Measurements from ENCODE around the gene TACR1.

Gene TACR1

DNA sequence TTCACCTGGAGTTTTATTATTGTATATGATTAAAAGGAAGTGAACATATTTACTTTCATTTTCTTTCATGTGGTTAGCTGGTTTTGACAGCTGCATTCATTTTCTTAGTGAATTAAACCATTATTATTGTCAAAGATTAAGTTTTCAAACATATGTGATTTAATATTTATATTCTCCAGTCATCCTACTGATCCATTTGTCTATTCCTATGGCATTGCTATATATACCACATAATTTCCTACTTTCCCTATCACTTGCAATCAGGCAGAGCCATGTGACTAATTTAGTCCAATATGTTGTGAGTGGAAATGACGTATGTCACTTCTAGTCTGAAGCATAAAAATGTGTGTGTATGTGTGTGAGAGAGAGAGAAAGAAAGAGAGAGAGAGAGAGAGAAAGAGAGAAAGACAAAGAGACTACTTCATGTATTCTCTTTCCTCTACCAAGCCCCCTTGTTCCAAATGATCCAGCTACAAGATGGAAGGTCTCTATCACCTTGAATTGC is 12.0 kb upstream of the TACR1 start:
- no peak for DNase-seq (ENCODE audit: low read depth)
- no peak overlapping the region for H3K4me3 ChIP-seq (ENCODE audit: low read length)
- TF ChIP-seq, protein P1, sequence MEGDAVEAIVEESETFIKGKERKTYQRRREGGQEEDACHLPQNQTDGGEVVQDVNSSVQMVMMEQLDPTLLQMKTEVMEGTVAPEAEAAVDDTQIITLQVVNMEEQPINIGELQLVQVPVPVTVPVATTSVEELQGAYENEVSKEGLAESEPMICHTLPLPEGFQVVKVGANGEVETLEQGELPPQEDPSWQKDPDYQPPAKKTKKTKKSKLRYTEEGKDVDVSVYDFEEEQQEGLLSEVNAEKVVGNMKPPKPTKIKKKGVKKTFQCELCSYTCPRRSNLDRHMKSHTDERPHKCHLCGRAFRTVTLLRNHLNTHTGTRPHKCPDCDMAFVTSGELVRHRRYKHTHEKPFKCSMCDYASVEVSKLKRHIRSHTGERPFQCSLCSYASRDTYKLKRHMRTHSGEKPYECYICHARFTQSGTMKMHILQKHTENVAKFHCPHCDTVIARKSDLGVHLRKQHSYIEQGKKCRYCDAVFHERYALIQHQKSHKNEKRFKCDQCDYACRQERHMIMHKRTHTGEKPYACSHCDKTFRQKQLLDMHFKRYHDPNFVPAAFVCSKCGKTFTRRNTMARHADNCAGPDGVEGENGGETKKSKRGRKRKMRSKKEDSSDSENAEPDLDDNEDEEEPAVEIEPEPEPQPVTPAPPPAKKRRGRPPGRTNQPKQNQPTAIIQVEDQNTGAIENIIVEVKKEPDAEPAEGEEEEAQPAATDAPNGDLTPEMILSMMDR (IDR thresholded peaks at IDR 0.05; ENCODE audit: insufficient read depth, low read depth, low read length, missing control alignments): no peak

DNA sequence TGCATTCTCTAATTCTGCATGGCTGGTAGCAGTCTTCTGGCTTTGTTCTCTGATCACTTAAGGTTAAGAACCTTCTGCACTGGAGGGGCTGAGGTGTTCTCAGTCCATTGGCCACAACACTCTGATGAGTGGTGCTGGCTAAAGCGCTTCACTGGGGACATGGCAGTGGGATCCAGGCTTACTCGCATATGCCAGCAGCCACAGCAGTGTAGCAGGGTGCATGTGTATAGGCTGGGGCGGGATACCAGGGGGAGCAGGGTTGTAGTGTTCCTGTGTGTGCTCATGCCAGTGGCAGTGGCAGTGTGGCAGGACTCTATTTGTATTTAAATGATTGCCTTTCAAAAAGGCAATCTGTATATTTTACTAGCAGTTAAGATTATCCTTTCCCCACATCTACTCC is 11.1 kb upstream of the TACR1 start:
- TF ChIP-seq, protein P1 (IDR thresholded peaks at IDR 0.05; ENCODE audit: insufficient read depth, low read depth, low read length, missing control alignments): no peak
- no peak overlapping the region for H3K4me3 ChIP-seq (ENCODE audit: low read length)
- no peak for DNase-seq (ENCODE audit: low read depth)

- DNase-seq (ENCODE audit: low read depth): no peak
- TF ChIP-seq, protein P1 (IDR thresholded peaks at IDR 0.05; ENCODE audit: insufficient read depth, low read depth, low read length, missing control alignments): no peak
- H3K4me3 ChIP-seq (ENCODE audit: low read length): no peak overlapping the region
Measured at GRCh38 chr2:75208738-75209137, 9.4 kb upstream of the TACR1 start.

GRCh38 chr2:75204833-75205232 is 5.5 kb upstream of the TACR1 start:
- DNase-seq (ENCODE audit: low read depth): no peak
- TF ChIP-seq, protein P1 (IDR thresholded peaks at IDR 0.05; ENCODE audit: insufficient read depth, low read depth, low read length, missing control alignments): no peak

GRCh38 chr2:75202359-75202758 is 3.0 kb upstream of the TACR1 start:
- TF ChIP-seq, protein P1 (IDR thresholded peaks at IDR 0.05; ENCODE audit: insufficient read depth, low read depth, low read length, missing control alignments): no peak
- DNase-seq (ENCODE audit: low read depth): no peak
- no peak overlapping the region for H3K4me3 ChIP-seq (ENCODE audit: low read length)

More at GRCh38 chr2:75204833-75205232, 5.5 kb upstream of the TACR1 start:
- H3K4me3 ChIP-seq (ENCODE audit: low read length): no peak overlapping the region

DNA sequence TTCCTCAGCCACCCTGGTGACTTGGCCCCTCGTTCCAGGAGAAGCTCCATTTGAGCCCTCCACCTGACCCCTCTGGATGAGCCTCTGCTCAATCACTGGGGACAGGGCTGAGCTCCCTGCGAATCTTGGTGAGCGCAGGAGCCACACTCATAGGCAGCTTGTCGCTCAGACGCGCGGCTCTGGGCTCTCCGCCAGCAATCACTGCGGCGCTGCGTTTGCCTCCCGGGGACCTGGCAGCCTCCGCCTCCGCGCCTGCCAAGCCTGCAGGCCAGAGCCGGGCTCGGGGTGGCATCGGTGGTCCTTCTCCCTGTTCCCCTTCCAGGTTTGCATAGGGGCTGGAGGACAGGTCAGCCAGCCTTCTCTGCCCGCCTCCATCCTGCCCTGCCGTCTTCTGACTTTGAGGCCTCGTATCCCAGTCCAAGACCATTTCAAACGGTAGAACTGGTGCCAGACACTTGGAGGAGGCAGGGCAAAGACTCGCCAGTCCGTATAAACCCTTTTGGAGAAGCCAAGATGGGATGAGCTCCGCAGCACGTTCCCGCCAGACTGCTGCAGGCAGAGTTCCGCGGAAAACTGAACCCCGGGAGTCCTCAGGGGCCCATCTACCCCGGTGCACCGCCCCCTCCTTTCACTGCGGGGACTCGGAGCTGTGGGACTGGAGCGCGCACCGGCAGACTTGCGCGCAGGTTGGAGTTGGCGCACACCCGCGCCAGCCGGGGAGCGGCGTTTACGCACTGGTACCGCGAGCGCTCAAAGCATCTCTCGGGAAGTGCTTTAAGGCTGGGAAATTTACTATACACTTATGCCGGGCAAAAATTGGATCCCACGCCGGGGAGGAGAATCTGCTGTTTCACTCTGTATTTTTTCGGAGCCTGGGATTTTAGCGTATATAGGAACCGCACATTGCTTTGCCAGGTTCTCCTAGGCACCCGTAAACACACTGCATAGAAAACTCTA is 1.1 kb upstream of the TACR1 start:
- TF ChIP-seq, protein P1 (IDR thresholded peaks at IDR 0.05; ENCODE audit: insufficient read depth, low read depth, low read length, missing control alignments): no peak
- no peak overlapping the region for H3K4me3 ChIP-seq (ENCODE audit: low read length)
- DNase-seq (ENCODE audit: low read depth): peak; percentile 51

All from epithelial cell of esophagus (primary cell).